Left renal cortex interstitium (tissue), 4 donors: Measurements from ENCODE around the gene HOXA1. TPM values are rescaled to one million over a fixed set of nuclear protein-coding genes. Genes with fewer than 3 reads are reported as not detected.

ENCODE experiments used
- DNase-seq, 4 donors: peaks; one replicate each; pipeline ENCODE4 v3.0.0-alpha.2; 2013; ENCODE audit warnings: low read depth in 4 of 4, low spot score in 2 of 4, missing footprints in 1 of 4
- polyA plus RNA-seq, 4 donors: library from polyadenylated mRNA; unstranded; fragments of 120-200 nt; gene quantifications; one replicate each; pipeline ENCODE4 v1.2.1, GENCODE V29; 2013; ENCODE audit not compliant: insufficient read length in 4 of 4

The HOXA1 gene
- polyA plus RNA-seq, 4 donors = 1.9 to 2.8 (median 2.6) TPM

DNA sequence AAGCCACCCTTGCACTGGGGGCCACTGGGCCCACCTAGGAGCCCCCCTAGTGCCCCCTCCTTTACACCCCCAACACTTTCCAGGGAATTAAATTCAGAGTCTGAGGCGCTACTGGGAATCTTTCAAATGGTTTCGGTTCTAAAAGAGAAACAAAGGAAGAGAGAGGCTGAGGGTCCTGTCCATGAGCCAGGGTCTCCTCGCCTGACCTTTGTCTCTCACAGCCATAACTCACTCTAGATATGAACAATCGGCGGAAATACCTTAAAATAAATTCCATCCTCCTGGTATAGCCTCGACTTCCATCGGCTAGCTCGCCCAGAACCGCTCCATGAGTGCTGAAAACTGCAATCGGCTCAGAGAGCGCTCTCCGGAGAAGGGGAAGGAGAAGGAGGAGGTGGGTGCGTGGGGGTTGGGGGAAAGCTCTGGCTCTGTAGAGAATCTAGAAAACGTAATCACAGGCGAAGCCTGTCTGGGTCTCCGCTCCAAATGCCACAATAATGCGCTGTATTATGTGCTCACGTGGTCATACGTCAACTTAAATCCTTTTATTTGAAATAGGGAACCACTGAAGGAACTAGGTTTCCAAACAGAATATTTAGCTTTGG lies 22.2 kb upstream of the HOXA1 start:
- no peak for DNase-seq

DNA sequence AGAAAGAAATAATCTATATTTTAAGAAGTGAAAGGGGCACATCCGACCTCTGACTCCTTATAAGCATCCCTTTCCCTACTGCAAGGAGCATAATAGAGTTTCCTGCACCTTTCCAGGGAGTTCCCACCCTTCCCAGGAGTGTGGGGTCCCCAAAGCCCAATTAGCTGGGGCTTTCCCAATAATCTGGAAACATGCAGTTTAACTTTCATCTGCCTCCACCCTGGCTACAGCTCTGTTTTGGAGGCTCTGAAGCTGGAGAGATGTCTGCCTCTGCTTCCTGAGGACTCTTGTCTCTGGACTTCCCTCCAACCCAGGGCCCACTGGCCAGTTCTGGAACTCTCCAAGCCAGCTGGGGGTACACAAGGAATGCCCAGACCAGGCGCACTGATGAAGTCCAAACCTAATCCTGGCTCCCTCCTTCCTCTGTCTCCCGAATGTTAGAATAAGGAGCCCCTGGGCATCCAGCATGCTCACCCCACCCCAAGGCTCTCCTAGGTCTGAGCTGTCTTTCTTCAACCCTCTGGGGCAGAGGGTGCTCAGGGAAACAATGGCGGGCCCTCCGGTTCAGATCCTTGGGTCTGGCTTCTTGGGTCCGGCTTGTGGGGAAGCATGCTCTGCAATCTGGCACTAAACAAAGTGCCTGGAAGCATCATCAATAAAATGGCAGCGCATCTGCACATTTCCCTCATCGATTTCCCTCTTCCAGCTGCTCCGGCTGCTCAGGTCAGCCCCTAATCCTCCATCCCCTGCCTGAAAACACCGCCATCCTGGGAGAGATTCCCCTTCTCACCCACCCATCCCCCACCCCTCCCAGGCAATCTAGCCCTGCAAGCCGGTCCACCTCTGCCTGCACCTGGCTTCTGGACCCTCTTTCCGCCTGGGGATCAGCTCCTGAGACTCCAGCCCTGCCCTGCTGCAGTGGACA lies 21.4 kb upstream of the HOXA1 start:
- no peak for DNase-seq

DNA sequence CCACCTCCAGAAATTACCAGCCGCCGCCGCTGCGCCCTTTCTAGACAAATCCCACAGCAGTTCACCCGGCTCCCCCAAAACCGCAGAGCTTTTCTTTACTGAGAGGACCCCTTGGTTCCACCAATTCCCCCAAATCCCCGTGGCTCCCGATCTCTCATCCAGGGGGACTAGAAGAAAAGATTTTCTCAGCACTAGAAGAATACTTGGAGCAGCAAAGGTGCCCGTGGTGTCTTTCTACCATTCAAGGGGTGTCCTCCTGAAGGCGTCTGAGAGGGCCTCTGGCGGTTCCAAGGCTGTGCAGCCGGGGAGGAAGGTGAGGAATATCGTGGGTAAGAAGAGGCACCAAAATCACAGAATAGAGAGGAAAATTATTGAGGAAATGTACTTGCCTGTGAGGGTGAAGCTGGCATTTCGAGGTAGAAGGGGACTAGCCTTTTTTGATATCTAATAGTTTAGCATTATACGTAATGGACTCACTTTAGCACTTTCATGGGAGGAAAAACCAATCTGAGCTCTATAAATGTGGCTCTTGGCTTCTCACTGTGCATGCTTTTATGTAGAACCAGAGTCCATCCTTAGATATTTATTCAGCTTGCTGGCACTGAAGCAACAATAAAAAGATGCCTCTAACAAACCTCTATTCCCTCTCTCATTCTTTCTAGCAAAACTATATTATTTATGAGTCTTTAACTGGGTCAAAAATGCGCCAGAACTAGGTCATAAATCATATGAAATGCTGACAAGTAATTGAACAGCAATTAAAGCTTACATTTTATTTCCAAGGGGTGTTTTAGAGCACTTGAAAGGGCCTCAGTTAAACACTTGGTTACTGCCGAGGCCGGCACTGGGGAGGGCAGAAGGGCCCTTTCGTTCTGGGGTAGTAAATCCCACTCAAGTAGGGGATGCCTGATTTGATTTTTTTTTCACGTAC lies 20.5 kb upstream of the HOXA1 start:
- DNase-seq = no peak

DNA sequence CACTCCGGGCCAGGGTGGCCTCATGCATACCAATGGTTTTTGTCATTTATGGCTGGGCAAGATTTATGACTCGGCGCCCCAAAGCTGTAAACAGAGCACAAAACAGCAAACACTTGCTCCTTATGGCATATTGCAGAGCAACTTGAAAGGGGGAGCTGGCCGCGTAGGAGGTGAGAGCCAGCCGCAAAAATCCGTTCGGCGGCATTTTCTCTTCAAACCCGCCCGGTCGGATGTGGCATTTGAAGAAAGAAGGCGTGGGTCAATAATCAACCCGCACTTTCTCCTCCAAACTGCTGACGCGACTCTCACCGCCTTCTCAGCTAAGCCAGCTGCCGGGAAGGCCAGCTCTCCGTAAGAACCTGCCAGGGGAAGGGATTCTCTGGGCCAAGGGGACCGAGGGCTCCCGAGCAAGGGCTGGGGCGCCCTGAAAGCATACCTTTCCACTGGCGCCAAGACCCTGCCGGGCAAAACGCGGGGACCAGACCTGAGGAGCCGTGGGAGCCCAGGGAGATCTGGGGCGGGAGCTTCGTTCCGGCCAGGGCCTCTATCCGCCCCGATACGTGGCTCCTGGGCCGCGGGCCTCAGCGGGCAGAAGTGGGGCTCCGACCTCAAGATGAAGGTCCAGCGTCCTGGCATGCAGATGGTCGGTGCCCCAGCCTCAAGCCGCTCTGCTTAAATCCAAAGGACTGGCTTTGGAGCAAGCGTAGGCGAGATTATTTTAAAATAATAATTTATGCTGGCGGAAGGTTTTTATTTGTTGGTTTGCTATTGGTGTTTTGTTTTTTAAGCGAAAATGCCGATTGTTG lies 19.6 kb upstream of the HOXA1 start:
- DNase-seq = no peak

DNA sequence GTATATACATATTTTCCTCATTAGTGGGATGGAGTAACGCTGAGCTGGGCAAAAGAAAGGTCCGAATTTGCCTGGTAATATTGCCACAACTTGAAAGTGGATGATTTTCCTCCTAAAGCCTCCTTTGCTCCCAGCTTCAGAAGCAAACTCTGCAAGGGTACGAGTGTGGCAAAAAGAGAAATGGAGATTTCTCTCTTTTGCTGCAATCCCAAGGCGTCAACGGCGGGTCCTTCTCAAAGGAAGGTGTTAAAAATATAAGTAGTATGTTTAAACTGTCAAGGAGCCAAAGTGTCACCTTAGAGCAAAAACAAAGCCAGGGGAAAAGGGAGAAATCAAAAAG lies 19.1 kb upstream of the HOXA1 start:
- DNase-seq = no peak

DNA sequence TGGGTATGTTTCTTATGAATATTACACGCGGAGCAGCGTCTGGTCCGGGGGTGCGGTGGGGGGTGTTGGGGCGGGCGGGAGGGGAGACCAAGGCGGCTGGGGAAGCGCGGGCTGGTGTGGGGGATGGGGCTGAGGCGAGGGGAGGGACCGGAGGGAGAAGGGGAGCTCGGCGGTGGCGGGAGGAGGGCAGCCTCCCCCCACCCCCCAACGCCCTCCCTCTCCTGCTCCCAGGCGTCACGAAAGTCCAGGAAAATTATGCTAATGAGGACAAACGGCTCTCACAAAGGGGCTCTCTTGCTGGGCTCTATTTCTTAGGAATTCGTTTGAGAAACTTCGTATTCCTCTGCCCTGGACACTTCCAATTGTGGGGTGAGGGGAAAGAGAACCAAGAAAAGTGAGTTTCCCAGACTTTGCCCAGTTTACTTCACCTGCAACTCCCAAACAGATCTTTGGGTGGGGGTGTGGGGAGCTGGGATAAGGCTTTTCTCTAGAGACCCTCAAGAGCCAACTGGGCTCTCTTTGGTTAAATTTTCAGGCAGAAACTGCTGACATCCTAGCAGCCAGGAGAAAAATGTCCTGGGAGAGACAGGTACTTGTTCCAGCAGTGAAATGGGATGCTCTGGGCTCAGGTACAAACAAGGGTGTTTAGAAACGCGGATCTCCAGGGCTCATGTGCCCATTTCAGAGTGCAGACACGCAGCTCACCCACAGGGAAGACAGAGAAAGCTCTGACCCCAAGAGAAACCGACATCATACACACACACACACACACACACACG lies 18.4 kb upstream of the HOXA1 start:
- no peak for DNase-seq

DNA sequence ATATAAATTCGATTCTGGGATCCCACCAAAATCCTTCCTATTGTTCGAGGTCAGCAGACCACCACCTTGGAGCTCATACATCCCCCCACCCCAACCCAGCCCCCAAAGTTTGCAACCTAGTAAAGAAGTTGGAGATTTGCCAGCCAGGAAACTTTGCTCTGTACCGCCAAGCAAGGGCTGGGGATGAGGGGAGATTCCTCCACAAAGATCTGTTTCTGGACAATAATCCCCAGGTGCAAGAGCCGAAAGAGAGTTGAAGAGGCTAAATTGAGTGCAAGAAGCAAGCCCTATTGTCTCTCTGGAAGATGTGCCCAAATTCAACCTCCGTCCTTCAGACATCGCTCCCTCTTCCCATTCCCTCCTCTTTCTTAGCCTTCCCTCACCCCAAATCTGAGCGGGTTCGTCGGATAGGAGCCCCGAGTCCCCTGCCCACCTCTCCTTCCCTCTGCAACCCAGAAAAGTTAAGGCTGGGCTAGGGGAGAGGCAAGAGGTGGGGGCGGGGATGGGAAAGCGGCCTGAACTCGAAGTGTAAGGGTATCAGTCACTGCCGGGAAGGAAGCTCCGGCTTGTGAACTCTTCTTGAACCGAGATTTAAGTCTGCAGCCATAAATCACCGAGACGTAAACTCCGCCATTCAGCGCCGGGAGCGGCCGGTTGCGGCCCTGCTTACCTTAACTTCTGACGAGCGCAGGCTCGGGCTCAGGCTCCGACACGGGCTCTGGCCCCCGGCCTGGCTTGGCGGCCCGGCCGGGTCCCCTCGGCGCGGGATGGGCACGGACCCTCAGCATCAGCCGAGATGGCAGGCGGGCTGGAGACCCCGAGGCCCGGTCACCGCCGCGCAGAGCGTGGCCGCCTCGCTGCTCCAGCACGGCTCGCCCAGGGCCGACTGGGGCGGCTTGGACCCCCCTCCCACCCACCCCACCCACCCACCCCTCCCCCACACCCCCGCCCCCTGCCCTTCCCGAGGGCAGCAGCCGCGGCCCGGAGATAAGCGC lies 17.5 kb upstream of the HOXA1 start:
- DNase-seq = peak in 1 of 4 donors; percentile 90

DNA sequence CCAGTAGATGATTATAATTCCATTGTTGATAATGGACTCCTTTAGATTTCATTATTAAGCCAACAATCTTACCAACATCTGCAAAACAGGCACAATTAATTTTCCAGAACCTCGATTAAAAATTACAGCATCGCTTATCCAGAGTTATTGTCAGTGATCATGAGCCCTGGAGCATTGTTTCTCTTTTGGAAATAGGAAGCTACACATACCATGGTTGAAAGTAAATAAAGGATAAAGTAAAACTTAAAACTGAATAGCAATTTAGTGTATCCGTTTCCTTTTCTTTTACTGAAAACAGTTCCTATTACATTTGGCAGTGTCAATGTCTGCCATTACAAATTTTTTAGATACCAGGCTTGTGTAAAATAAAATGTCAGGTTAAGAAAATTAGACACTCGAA lies 16.6 kb upstream of the HOXA1 start:
- DNase-seq = no peak

DNA sequence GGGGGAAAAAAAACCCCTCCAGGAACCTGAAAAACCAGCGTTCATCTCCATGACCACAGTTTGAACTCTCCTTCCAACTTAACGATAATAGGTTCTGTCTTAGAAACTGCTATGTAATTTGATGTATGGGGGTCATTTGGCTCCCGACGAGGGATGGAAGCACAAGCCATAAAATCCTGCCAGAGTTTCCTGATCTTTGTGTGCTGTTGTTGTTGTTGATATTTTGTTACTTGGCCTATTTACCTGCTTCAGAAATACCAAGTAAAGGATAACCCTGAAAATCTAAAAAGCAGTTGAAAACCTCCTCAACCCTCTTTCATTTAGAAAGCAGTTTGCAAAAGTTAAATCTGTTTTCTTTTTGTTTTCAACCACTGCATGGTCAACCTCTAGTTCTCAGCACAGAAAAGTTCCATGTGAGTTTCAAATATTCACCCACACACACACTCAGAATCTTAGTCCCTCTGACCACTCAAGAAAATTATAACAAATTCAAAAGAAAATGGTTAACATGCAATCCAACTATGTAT lies 16.0 kb upstream of the HOXA1 start:
- no peak for DNase-seq

DNA sequence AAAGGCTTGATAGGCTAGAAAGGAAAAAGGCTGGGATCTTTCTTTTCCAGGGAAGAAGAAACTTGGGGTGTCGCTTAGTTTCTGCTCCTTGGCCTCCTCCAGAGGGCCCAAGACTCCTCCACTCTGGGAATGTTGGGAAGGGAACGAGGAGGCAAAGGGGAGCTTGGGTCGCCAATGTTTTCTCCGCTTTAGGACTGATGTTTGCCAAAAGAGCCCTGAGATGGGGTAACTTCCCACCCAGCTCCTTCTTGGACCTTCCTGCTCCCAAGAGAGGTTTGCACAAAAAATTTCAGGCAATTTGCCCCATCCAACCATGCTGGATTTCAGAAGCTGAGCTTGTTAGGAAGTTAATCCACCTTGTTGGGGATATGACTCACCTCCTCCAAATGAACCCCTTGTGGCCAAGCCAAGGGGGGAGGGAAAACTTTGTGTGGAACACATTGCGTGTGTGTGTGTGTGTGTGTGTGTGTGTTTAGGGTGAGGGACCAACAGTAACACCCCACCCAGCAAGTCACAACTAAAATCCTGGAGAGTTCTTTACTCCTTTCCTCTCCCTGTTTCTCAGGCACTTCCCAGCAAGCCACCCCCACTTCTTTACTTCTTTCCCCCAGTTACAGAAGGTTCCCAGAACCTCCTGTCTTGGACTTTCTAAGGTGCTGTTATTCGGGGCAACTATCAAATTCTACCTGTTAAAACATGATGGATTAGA lies 15.4 kb upstream of the HOXA1 start:
- no peak for DNase-seq

DNA sequence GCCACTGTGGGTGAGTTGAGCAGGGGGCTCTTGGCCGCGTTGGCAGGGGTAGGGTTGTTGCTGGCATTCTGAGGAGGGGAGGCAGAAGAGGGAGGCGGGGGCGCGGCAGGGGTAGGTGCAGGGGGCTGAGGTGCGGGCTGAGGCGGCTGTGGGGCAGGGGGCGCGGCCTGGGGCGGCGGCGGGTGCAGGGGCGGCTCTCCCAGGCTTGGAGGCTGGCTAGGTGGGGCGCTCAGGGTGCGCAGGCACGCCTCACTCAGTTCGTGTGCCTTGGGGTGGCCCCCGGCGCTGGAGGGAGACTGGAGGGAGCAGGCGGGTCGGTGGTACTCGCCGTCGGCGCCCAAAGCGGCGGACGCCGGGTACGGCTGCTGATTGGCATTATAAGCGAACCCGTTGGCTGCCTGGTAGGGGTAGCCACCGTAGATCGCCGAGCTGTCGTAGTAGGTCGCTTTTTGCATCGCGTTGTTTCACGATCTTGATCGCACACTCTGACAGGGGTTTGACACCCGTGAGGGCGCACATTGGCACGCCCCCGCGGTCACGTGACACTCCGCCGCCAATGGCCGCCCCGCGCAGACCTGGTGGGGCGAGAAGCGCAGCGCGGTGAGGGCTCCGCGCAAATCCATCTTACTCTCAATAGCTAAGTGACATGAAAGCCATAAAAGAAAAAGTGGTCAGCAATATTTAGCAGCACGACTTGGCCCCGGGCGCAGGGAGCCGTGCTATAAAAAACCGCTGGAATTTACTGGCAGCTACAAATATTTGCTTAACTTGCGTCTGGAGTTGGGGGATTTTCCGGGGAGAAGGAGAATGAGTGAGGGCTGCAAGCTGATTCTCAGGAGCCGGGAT lies 14.6 kb upstream of the HOXA1 start:
- no peak for DNase-seq

DNA sequence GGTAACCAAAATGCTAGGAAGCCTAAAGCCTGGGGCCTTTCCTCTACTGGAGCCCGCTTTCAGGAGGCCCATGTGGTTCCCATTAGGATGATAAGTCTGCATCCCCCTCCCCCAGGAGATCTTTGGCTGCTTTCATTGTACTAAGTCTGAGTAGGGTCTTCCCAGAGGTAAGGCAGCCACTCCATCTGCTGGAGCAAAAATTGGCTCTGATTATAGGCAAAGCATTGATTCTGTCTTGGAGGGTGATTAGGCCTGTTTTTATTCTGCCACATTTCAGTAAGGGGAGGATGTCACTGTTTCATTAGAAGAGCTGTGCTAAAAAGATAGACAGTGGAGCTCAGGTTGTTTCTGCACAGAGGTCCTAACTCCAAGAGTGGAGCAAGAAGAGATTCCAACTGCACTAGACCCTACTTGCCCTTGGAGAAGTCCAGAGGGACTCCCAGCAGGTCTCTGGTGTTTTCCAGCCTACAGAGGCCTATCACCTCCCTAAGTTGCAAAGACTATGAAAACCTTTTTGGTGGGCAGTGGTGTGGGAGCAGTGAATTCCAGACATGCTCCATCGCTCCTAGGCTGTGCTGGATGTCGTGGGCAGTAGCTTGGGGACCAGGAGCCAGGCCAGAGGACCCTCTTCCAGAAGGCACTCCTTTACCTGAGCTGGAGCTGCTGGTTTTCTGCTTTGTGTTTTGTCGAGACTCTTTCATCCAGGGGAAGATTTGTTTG lies 13.8 kb upstream of the HOXA1 start:
- DNase-seq = no peak

DNA sequence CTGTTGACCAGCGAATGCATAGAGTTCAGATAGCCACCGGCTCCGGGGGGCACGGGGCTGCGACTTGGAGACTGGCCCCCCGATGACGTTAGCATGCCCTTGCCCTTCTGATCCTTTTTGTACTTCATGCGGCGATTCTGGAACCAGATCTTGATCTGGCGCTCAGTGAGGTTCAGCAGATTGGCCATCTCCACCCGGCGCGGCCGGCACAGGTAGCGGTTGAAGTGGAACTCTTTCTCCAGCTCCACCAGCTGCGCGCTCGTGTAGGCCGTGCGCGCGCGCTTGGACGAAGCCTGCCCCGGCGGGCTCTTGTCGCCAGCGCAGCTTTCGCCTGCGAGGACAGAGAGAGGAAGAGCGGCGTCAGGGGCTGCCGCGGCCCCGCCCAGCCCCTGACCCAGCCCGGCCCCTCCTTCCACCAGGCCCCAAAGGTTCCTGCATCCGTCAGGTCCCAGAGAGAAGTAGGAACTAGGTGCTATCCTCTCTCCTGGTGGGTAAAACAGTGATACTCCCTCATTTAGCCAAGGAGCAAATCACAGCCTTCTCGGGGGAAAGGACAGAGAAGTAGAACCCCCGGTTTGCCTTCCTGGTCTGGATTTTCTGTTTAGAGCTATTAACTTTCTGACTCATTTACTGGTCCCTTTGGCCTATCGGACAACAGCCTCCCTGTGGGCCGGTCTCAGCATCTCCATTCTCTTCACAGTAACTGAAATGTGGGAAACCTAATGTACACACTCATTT lies 12.8 kb upstream of the HOXA1 start:
- DNase-seq = no peak

DNA sequence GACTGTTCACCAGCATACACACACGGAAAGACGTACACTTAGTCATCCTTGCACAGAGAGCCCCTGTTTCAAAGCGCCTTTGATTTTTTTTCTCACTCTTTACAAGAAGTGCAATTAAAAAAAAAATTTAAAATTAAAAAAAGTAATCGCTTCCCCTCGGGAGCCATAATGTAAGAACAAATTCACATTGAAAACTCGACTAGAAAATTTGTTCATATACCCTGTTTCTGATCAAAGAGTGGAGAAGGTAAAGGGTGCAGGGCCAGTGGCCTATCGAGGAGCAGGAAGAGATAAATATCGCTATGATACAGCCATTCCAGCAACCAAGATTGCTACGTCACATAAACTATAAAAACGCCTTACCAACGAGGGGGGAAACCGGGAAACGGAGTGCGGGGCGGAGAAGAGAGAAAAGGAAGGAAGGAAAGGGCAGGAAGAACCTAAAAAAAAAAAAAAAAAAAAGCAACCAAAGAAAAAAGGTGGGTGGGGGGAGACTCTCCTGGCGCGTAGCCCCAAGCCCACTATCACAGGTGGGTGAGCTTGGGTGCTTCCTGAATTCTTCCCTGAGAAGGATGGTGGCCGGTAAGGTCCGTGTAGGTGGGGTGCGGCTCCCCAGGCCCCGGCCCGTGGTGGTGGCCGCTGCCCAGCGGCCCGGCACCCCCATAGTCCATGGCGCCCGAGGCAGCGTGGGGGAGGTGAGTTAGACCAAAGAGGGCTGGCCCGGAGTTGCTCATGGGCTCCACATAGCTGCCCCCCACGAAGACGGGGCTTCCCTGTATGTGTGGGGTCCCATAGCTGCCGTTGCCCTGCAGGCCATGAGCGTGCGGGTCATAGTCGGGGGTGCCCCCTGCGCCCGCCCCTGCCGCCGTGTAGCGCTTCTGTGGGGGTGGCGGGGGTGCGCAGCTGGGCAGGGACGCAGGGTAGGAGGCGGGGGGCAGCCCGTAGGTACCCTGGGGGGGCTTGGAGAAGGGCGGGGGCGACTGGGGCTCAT lies 11.9 kb upstream of the HOXA1 start:
- no peak for DNase-seq
